NCI-H510A (cell line): ENCODE results near the gene MLH3.

ENCODE experiments used
- DNase-seq: peaks from one replicate; lab custom pipeline; 2025; lab: John Stamatoyannopoulos, UW

The MLH3 gene

GRCh38 chr14:75066691-75067090, 15.4 kb upstream of the MLH3 start:
- no peak for DNase-seq

- no peak for DNase-seq
Observed at GRCh38 chr14:75064205-75064567, 12.9 kb upstream of the MLH3 start.

- peak; percentile 76 for DNase-seq
Observed at GRCh38 chr14:75063491-75064204, 12.4 kb upstream of the MLH3 start, which contains the start of gene ACYP1. TSS of gene ACYP1 (minus strand) at chr14:75064024. CDS start at chr14:75063553, 471 bp downstream.

GRCh38 chr14:75063013-75063412, 11.7 kb upstream of the MLH3 start:
- DNase-seq, result no peak

- no peak for DNase-seq
Observed at GRCh38 chr14:75060420-75060819, 9.2 kb upstream of the MLH3 start.

- DNase-seq, result no peak
Observed at GRCh38 chr14:75059642-75060041, 8.4 kb upstream of the MLH3 start.

GRCh38 chr14:75054421-75054820, 3.2 kb upstream of the MLH3 start:
- DNase-seq, result no peak

- no peak for DNase-seq
Observed at GRCh38 chr14:75053396-75054291, 2.4 kb upstream of the MLH3 start.

GRCh38 chr14:75051556-75051899, 261 bp upstream of the MLH3 start:
- DNase-seq, result no peak

- no peak for DNase-seq
Observed at GRCh38 chr14:75049731-75050201, 1.5 kb downstream of the MLH3 start.

- DNase-seq, result no peak
Observed at GRCh38 chr14:75049136-75049535, 2.1 kb downstream of the MLH3 start.

GRCh38 chr14:75048101-75048500, 3.2 kb downstream of the MLH3 start:
- DNase-seq, result no peak

GRCh38 chr14:75047506-75047905, 3.8 kb downstream of the MLH3 start:
- DNase-seq, result no peak

GRCh38 chr14:75046899-75047298, 4.4 kb downstream of the MLH3 start:
- no peak for DNase-seq

- DNase-seq, result no peak
Observed at GRCh38 chr14:75046275-75046674, 5.0 kb downstream of the MLH3 start.

GRCh38 chr14:75044752-75045151, 6.5 kb downstream of the MLH3 start:
- DNase-seq, result no peak

GRCh38 chr14:75044322-75044721, 6.9 kb downstream of the MLH3 start:
- DNase-seq, result no peak

GRCh38 chr14:75042035-75042434, 9.2 kb downstream of the MLH3 start:
- no peak for DNase-seq

- no peak for DNase-seq
Observed at GRCh38 chr14:75041613-75042012, 9.7 kb downstream of the MLH3 start.

GRCh38 chr14:75040959-75041358, 10.3 kb downstream of the MLH3 start:
- DNase-seq, result no peak

GRCh38 chr14:75040507-75040906, 10.8 kb downstream of the MLH3 start:
- no peak for DNase-seq

- DNase-seq, result no peak
Observed at GRCh38 chr14:75032939-75033338, 18.3 kb downstream of the MLH3 start.

GRCh38 chr14:75030147-75030546, 21.1 kb downstream of the MLH3 start:
- DNase-seq, result no peak
